Measurements from ENCODE around the gene TSPO.

DNA sequence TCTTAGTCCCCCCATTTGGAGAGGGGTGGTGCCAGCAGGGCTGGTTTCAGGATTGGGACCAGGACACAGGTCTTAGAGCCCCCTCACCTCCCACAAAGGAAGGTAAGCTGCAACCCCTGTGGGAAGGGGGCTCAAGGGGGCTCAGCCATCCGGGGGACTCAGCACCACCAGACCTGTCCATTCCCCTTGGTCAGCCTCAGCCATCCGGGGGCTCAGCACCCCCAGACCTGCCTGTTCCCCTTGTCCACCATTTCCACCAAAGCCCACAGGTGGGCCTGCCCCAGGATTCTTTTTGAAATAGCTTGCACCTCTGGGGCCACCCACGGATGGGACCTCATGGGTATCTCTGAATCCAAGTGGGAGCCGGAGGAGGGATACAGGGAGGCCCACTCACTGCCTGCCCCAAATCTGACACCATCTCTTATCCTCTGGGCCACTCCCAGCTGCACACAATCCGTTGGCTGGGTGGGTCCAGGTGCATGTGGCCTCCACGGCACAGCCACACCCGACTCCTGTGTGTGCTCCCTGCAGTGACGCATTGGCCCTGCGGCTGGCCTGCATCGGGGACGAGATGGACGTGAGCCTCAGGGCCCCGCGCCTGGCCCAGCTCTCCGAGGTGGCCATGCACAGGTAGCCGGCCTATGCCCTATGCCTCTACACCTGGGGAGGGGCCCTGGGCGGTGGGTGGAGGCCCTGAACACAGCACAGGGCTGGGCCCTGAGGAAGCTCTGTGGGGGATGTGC, 24.0 kb upstream of the TSPO start:
- TF ChIP-seq, protein P1, sequence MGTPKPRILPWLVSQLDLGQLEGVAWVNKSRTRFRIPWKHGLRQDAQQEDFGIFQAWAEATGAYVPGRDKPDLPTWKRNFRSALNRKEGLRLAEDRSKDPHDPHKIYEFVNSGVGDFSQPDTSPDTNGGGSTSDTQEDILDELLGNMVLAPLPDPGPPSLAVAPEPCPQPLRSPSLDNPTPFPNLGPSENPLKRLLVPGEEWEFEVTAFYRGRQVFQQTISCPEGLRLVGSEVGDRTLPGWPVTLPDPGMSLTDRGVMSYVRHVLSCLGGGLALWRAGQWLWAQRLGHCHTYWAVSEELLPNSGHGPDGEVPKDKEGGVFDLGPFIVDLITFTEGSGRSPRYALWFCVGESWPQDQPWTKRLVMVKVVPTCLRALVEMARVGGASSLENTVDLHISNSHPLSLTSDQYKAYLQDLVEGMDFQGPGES (IDR thresholded peaks at IDR 0.05; ENCODE audit: low read depth, low read length), result no peak
- TF ChIP-seq, protein P2, sequence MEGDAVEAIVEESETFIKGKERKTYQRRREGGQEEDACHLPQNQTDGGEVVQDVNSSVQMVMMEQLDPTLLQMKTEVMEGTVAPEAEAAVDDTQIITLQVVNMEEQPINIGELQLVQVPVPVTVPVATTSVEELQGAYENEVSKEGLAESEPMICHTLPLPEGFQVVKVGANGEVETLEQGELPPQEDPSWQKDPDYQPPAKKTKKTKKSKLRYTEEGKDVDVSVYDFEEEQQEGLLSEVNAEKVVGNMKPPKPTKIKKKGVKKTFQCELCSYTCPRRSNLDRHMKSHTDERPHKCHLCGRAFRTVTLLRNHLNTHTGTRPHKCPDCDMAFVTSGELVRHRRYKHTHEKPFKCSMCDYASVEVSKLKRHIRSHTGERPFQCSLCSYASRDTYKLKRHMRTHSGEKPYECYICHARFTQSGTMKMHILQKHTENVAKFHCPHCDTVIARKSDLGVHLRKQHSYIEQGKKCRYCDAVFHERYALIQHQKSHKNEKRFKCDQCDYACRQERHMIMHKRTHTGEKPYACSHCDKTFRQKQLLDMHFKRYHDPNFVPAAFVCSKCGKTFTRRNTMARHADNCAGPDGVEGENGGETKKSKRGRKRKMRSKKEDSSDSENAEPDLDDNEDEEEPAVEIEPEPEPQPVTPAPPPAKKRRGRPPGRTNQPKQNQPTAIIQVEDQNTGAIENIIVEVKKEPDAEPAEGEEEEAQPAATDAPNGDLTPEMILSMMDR (IDR thresholded peaks at IDR 0.05), result no peak
- TF ChIP-seq YY1 (IDR thresholded peaks at IDR 0.05; ENCODE audit: low read depth) (no peak), SIN3A (IDR thresholded peaks at IDR 0.05; ENCODE audit: borderline replicate concordance, low read depth, low read length) (no peak), SMC3 (IDR thresholded peaks at IDR 0.05; ENCODE audit: low read depth, low read length) (no peak), TCF12 (IDR thresholded peaks at IDR 0.05) (no peak), EP300 (IDR thresholded peaks at IDR 0.05; ENCODE audit: borderline replicate concordance in 1 of 2, low read depth in 1 of 2, low read length in 1 of 2) (no peak), POLR2AphosphoS5 (IDR thresholded peaks at IDR 0.05; ENCODE audit: low read depth, low read length) (no peak), FOXJ3 (CRISPR knock-in tag; IDR thresholded peaks at IDR 0.05) (no peak)
- TF ChIP-seq, protein P3, sequence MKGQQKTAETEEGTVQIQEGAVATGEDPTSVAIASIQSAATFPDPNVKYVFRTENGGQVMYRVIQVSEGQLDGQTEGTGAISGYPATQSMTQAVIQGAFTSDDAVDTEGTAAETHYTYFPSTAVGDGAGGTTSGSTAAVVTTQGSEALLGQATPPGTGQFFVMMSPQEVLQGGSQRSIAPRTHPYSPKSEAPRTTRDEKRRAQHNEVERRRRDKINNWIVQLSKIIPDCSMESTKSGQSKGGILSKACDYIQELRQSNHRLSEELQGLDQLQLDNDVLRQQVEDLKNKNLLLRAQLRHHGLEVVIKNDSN (IDR thresholded peaks at IDR 0.05; ENCODE audit: borderline replicate concordance, low read depth), result no peak
- TF ChIP-seq, protein P4, sequence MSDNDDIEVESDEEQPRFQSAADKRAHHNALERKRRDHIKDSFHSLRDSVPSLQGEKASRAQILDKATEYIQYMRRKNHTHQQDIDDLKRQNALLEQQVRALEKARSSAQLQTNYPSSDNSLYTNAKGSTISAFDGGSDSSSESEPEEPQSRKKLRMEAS (IDR thresholded peaks at IDR 0.05; ENCODE audit: low read depth), result no peak

Measured in SK-N-SH (cell line).